ENCODE results near the gene SPTBN5.

Gene SPTBN5

GRCh38 chr15:41861736-41862356 lies 32.0 kb downstream of the SPTBN5 start:
- no peak for DNase-seq

DNA sequence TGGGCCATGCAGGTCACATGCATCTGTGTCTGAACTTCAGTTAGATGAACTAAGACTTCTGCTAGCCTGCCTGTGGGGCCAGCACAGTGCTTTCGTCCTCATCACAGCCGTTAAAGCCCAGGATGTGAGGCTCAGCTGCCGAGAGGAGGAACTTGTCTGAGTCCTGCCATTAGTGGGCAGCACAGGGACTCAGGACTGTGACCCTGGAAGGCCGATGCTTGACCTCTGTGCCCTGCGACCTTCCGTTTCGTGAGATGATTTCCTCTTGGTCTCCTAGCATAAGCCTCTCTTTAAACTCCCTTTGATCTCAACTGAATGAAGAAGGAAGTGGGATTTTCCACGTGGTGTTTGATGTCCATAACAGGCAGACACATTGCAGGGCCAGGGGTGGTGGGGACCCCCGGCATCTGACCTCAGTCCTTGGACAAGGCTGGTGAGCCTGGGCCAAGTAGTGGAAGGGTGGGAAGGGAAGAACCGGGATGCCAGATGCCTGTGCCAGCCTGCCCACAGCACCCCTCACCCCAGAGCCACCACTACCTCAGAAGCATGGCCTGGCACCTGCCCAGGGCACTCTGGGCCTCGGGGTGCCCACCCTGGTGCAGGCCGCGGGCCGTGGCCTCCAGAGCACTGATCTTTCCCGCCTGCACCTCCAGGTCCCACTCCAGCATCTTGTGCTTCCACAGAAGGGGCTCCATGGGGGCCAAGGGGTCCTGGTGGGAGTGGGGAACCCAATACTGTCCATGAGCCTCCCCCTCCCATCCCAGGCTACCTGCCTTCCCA lies 33.6 kb downstream of the SPTBN5 start:
- DNase-seq = no peak

GRCh38 chr15:41858756-41859155 lies 35.1 kb downstream of the SPTBN5 start:
- no peak for DNase-seq

DNA sequence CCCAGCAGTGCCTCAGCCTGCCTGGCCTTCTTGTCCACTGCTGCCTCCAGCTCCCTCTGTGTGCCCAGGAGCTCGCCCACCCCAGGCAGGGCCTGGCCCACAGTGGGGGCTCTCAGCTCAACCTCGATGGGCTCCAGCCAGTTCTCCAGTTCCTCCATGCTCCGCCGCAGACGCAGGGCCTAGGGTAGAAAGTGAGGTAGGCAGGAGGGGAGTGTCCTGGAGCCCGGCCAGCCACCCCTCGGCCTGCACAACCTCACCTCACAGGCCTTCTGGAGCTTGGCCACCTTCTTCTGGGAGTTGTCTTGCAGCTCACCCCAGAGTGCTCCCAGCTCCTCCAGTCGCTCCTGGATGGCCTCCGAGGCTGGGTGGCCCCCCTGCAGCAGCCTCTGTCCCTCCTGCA lies 36.5 kb downstream of the SPTBN5 start:
- DNase-seq = no peak

DNA sequence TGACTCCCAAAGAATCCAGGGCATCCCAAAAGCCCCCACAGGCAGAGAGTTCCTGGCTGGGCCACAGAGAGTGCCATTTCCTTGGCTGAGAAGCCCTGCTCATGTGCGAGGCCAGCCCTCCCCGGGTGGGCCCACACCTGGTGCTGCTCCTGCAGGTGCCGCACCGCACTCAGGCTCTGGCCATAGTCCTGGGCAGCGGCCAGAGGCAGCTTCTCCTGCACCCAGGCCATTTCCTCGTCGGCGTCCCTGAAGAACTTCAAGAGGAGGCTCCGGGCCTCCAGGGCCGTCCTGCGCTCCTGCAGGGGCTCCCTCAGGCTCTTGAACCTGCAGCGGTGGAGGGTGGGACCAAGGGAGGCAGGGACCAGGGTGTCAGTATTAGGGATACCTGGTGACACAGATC lies 37.1 kb downstream of the SPTBN5 start:
- DNase-seq = no peak

GRCh38 chr15:41856262-41856661 lies 37.6 kb downstream of the SPTBN5 start:
- no peak for DNase-seq

DNA sequence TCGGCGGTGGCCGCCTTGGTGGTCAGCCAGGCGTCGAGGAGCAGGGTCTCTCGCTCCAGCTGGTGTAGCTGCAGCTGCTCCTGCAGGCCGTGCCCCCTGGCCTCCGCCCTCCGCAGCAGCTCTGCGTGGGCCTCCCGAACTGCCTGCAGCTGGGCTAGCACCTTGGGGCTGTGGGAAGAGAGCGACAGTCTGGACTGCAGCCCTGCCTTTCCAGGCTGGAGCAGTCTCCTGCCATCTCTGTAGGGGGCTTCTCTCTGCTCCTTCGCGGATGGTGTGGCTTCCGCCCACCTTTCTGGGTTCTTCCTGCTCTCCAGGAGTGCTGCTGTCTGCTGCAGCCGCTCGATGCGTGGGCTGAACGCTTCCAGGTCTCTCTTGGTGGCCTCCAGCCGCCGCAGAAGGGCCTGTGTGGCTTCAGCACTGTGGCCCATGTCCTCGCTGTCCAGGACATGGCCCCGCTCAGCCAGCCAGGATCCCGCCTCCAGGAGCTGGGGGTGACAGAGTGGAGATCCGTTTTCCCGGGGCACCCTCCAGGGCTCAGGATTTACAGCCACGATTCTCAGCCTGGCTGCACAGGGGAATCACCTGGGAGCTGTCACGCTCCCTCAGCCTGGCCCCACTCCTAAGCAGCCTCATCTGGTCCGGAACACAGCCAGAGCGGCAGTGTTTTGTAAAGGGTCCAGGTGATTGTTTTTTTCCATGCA lies 38.4 kb downstream of the SPTBN5 start:
- no peak for DNase-seq

GRCh38 chr15:41854443-41854842 lies 39.4 kb downstream of the SPTBN5 start:
- no peak for DNase-seq

GRCh38 chr15:41853831-41854230 lies 40.0 kb downstream of the SPTBN5 start:
- no peak for DNase-seq

DNA sequence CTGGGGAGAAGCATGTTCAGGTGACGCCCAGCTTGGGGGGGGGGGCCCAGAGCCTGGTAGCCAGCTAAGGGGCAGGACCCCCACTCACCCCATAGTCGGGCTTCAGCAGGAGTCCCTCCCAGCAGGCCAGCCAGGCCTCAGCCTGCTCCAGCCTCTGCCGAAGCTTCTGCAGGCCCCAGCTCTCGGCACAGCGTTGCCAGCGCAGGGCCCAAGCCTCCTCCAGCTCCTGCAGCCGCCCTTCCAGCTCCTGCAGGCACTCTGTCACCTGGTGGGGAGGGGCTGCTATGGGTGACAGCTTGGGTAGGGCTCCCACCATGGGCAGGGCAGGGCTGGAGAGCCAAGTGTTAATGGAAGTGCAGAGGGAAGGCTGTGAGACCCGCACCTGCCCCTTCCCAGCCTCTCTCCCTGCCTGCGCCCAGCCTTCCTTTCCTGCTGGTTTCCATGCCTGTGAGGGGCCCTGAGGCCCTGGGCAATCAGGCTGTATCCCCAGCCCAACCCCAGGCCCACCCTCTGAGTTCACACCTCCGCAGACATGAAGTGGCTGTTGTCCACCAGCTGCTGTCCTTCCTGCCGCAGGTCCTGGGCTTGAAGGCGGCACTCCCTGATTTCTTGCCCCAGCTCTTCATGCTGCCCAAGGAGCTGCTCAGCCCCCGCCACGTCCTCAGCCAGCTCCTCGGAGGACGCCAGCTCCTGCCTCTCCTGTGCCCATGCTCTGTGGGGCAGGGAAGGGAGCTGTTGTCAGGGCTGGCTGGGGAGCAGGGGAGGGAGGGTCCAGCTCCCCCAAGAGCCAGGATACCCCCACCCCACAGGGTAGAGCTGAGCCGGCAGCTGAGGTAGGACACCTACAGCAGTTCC lies 40.9 kb downstream of the SPTBN5 start:
- DNase-seq = no peak

DNA sequence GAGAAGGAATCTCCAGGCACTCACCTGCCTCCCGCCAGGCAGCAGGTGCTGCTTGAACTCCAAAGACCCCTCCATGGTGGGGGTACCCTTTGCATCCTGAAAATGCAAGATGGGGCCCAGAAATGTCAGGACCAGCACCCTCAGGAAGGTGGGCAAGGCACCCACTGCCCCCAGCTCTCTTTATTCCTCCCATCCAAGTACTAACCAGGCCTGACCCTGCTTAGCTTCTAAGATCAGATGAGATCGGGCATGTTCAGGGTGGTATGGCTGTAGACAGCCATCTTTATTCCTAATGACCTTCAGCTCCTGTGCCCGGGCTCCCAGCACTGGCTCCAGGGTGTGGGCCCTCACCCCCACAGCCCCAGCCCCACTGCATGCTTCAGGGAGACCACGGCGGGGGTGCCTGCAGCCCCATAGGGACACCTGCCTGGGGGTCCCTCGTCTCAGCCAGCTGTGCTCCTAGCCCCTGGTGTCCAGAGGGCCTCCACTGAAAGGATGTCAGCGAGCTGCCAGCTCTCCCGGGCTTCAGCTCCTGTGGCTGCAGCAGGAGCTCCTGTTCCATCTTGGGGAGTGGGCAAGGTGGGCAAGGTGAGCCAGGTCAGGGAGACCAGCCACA lies 42.0 kb downstream of the SPTBN5 start:
- no peak for DNase-seq

GRCh38 chr15:41851167-41851523 lies 42.7 kb downstream of the SPTBN5 start:
- no peak for DNase-seq

DNA sequence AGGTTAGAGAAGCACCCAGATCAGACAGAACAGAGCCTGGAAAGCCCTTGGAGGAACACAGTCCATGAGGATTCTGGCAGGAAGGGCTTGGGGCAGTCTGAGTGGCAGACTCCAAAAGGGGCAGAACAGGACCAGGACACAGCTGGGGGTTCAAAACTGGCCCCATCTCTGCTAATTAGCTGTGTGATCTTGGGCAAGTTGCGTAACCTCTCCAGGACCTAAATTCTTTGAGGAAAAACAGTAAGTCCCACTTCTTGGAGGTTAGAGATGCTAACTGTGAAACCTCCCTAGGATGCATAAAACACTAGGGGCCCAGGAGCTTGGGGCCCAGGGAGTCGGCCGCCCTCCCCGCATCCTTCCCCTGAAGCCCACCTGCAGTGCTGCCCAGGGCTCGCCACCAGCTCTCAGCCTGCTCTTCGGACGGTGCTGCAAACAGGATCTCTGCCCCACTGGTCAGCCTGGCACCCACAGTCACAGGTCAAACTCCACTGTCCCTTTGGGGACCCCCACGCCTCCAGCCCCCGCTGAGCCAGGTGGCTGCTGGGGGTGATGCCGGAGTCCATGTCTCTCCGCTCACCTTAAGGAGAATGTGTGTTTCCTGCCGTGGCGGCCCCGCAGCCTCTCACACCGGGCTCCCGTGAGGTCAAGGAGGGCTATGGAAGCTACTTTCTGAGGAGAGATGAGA lies 43.2 kb downstream of the SPTBN5 start:
- DNase-seq = no peak

- DNase-seq = no peak
Measured at GRCh38 chr15:41849861-41850260, 44.0 kb downstream of the SPTBN5 start.

GRCh38 chr15:41849204-41849603 lies 44.6 kb downstream of the SPTBN5 start:
- DNase-seq = no peak

- DNase-seq = peak in 1 of 2 experiments; percentile 15
Measured at GRCh38 chr15:41848631-41849030, 45.2 kb downstream of the SPTBN5 start.

- DNase-seq = no peak
Measured at GRCh38 chr15:41847981-41848380, 45.9 kb downstream of the SPTBN5 start.

DNA sequence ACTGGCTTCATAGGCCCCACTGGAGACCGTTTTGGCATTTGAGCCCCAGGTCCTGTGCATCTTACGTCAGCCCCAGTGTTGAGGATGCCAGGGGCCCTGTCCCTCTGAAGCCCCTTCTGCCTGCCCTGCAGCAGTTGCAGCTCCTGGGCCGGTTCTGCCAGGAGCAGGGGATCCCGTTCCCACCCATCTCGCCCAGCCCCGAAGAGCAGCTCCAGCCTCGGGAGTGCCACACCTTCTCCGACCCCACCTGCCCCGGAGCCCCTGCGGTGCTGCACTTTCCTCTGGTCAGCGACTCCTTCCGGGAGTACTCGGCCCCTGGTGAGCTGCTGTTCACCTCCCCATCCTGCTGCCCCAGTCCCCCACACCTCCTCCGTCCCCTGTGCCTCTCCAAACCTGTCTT lies 46.6 kb downstream of the SPTBN5 start:
- DNase-seq = no peak

DNA sequence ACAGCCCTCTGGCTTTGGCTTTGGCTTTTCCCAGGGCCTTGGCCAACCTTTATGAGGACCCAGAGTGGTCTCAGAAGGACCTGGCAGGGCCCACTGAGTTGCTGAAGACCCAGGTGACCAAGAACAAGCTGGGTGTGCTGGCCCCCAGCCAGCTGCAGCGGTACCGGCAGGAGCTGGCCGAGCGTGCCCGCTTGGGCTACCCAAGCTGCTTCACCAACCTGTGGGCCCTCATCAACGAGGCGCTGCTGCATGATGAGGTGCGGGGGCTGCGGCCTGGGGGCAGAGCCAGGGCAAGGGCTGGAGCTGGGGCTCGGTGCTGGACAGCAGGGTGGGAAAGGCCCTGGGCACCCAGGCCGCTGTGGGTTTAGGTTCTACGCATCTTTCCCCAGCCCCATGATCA lies 49.0 kb downstream of the SPTBN5 start:
- no peak for DNase-seq

- DNase-seq = no peak
Measured at GRCh38 chr15:41843571-41843970, 50.3 kb downstream of the SPTBN5 start.

DNA sequence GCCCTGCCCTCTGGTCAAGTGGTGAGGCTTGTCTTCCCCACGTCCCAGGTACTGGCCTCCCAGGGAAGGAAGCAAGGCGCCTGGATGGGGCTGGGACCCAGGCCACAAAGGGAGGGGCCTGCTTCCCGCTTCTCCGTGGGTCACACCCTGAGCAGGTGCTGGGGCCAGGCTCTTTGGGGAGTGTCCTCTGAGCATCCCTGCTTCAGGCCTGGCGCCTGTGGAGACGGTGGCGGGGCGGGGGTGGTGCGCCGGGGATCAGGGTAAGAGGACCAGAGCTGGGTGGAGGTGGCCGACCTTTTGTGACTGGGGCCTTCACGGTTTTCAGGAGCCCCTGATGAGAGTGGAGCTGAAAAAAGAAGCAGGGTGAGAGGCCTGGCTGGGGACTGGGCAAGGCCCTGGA lies 51.6 kb downstream of the SPTBN5 start:
- no peak for DNase-seq

GRCh38 chr15:41841131-41841530 lies 52.7 kb downstream of the SPTBN5 start:
- no peak for DNase-seq

Measured in stimulated activated CD4-positive, alpha-beta T cell treated with anti-CD3 and anti-CD28 coated beads, Interleukin-4, amount 100 ng/mL, for 4 hours (primary cell).